IMR-90 (cell line): ENCODE data around the gene ATP13A1. TPM values are rescaled to one million over a fixed set of nuclear protein-coding genes. Genes with fewer than 3 reads are reported as not detected.
A peak's percentile ranks its signal among the peaks of the same experiment; 100 is the strongest.
"Not testable (repeated sequence)": the region's sequence is repeated elsewhere in the genome, so short reads cannot be mapped to it uniquely, and the experiment has no call there.

Experiments
- ATAC-seq: fragments of 200-7000 bp; cut with Tn5 transposase; 2 replicates; pipeline ENCODE4 v1.9.1; 2020; ENCODE audit warnings: low read depth, mild to moderate bottlenecking, moderate library complexity
- BruUV-seq: library from RNA; stranded (reverse); fragments of 400-500 nt; replicated peaks from 2 replicates; lab custom pipeline; 2021; lab: Mats Ljungman, UMichigan
- CTCF ChIA-PET: fragments of 300-600 bp; formaldehyde crosslinking; extraction: SDS; loops from one replicate; lab custom pipeline; 2021; ENCODE audit warnings: antibody characterized with exemption; lab: Yijun Ruan, JAX
- POLR2A ChIA-PET: fragments of 300-600 bp; sonication (Branson Sonifier 250); formaldehyde crosslinking; loops from one replicate; lab custom pipeline; 2022; ENCODE audit warnings: antibody characterized with exemption; ENCODE audit not compliant: unreplicated experiment; lab: Charles Lee
- DNase-seq: peaks from one replicate; pipeline ENCODE4 v3.0.0; 2013
- H2AFZ ChIP-seq: replicated peaks from 2 replicates; pipeline ENCODE3; 2013; ENCODE audit warnings: low read length, mild to moderate bottlenecking; ENCODE audit not compliant: poor library complexity
- H2AK5ac ChIP-seq: 2 replicates; pipeline ENCODE4 v1.6.1; 2013; ENCODE audit warnings: low read depth, low read length, inconsistent platforms
- H2AK9ac ChIP-seq: replicated peaks from 2 replicates; pipeline ENCODE3; 2013; ENCODE audit warnings: mild to moderate bottlenecking, low read depth, low read length, moderate library complexity; ENCODE audit not compliant: poor library complexity
- H2BK120ac ChIP-seq: 2 replicates; pipeline ENCODE4 v1.6.1; 2013; ENCODE audit warnings: low read depth, low read length, inconsistent platforms
- H2BK15ac ChIP-seq: 3 replicates; pipeline ENCODE4 v1.6.1; 2013; ENCODE audit warnings: low read depth, low read length, inconsistent platforms
- H2BK20ac ChIP-seq: 2 replicates; pipeline ENCODE4 v1.6.1; 2013; ENCODE audit warnings: low read depth, mild to moderate bottlenecking, inconsistent platforms, low read length, moderate library complexity
- H2BK5ac ChIP-seq: 2 replicates; pipeline ENCODE4 v1.6.1; 2013; ENCODE audit warnings: mild to moderate bottlenecking, low read depth, low read length, inconsistent platforms; ENCODE audit not compliant: poor library complexity, severe bottlenecking
- H3K14ac ChIP-seq: replicated peaks from 2 replicates; pipeline ENCODE4 v1.6.1; 2013; ENCODE audit warnings: low read depth, low read length, inconsistent platforms
- H3K18ac ChIP-seq: 2 replicates; pipeline ENCODE4 v1.6.1; 2013; ENCODE audit warnings: low read depth, low read length, control low read depth
- H3K23ac ChIP-seq: 2 replicates; pipeline ENCODE4 v1.6.1; 2013; ENCODE audit warnings: low read depth, low read length, inconsistent platforms
- H3K27ac ChIP-seq: 2 replicates; pipeline ENCODE4 v1.5.1; 2013; ENCODE audit warnings: mild to moderate bottlenecking, control low read depth, low read length; ENCODE audit not compliant: insufficient read depth
- H3K27me3 ChIP-seq: 2 replicates; pipeline ENCODE4 v1.6.1; 2013; ENCODE audit warnings: low read length; ENCODE audit not compliant: control insufficient read depth, insufficient read depth
- H3K36me3 ChIP-seq: 2 replicates; pipeline ENCODE4 v1.6.1; 2013; ENCODE audit warnings: low read length, mixed read lengths; ENCODE audit not compliant: control insufficient read depth, insufficient read depth
- H3K4ac ChIP-seq: 2 replicates; pipeline ENCODE4 v1.6.1; 2013; ENCODE audit warnings: low read depth, low read length, inconsistent platforms
- H3K4me1 ChIP-seq: 2 replicates; pipeline ENCODE4 v1.6.1; 2013; ENCODE audit warnings: low read length, mixed read lengths; ENCODE audit not compliant: control insufficient read depth, insufficient read depth
- H3K4me2 ChIP-seq: 2 replicates; pipeline ENCODE4 v1.6.1; 2013; ENCODE audit warnings: low read depth, mild to moderate bottlenecking, control low read depth, low read length, moderate library complexity
- H3K4me3 ChIP-seq: 2 replicates; pipeline ENCODE4 v1.5.1; 2013; ENCODE audit warnings: low read depth, mild to moderate bottlenecking, control low read depth, low read length, moderate library complexity; ENCODE audit not compliant: insufficient read depth
- H3K56ac ChIP-seq: 2 replicates; pipeline ENCODE4 v1.6.1; 2013; ENCODE audit warnings: low read length, inconsistent platforms; ENCODE audit not compliant: insufficient read depth; ENCODE audit errors: extremely low read depth
- H3K79me1 ChIP-seq, 2 experiments: 2 replicates each; pipeline ENCODE4 v1.6.1; 2013; ENCODE audit warnings: low read length in 2 of 2, inconsistent platforms in 1 of 2, low read depth in 1 of 2
- H3K9ac ChIP-seq: 2 replicates; pipeline ENCODE4 v1.6.1; 2013; ENCODE audit warnings: low read depth, low read length, control low read depth
- H3K9me1 ChIP-seq: 2 replicates; pipeline ENCODE4 v1.6.1; 2013; ENCODE audit warnings: low read length, inconsistent platforms; ENCODE audit not compliant: insufficient read depth
- H3K9me3 ChIP-seq: 2 replicates; pipeline ENCODE4 v1.6.1; 2013; ENCODE audit warnings: low read length; ENCODE audit not compliant: control insufficient read depth, insufficient read depth
- H4K20me1 ChIP-seq: 2 replicates; pipeline ENCODE4 v1.6.1; 2013; ENCODE audit warnings: low read length, inconsistent platforms; ENCODE audit not compliant: insufficient read depth
- H4K5ac ChIP-seq: 2 replicates; pipeline ENCODE4 v1.6.1; 2013; ENCODE audit warnings: mild to moderate bottlenecking, low read depth, low read length, control low read depth
- H4K8ac ChIP-seq, 2 experiments: 2 replicates each; pipeline ENCODE4 v1.6.1; 2013; ENCODE audit warnings: low read depth in 2 of 2, low read length in 2 of 2, control low read depth in 1 of 2, inconsistent platforms in 1 of 2
- H4K91ac ChIP-seq: 2 replicates; pipeline ENCODE4 v1.6.1; 2013; ENCODE audit warnings: low read depth, low read length, inconsistent platforms; ENCODE audit not compliant: insufficient read depth
- CEBPB ChIP-seq: IDR thresholded peaks from 2 replicates; pipeline ENCODE4 v1.6.1; 2012; ENCODE audit warnings: low read depth, low read length, improper control_type of control experiment
- FOS ChIP-seq: fragments of 150-350 bp; IDR thresholded peaks from 2 replicates; pipeline ENCODE4 v1.6.1; 2016; ENCODE audit warnings: low read depth, low read length
- MAZ ChIP-seq: IDR thresholded peaks from 2 replicates; pipeline ENCODE4 v1.6.1; 2012; ENCODE audit warnings: low read depth, mild to moderate bottlenecking, low read length, improper control_type of control experiment, moderate library complexity, borderline replicate concordance
- RAD21 ChIP-seq: IDR thresholded peaks from 2 replicates; pipeline ENCODE4 v1.6.1; 2012; ENCODE audit warnings: low read length, improper control_type of control experiment
- RCOR1 ChIP-seq: IDR thresholded peaks from 2 replicates; pipeline ENCODE4 v1.6.1; 2012; ENCODE audit warnings: mild to moderate bottlenecking, low read length, improper control_type of control experiment; ENCODE audit not compliant: insufficient replicate concordance
- RFX5 ChIP-seq: IDR thresholded peaks from 2 replicates; pipeline ENCODE4 v1.8.0; 2012; ENCODE audit warnings: low read depth, mild to moderate bottlenecking, low read length, moderate library complexity
- WGBS, 2 experiments: methylation state at CpG; one replicate each; pipeline versions ENCODE4 v1.1.5 to v1.1.7; 2013; ENCODE audit warnings: missing lambda C conversion rate in 2 of 2; ENCODE audit not compliant: insufficient read length in 1 of 2; ENCODE audit errors: extremely low coverage in 2 of 2; 5-methylcytosine and 5-hydroxymethylcytosine counted together
- dilution Hi-C: fragments of 300-500 bp; cut with HindIII; formaldehyde crosslinking; loops from one replicate; pipeline ENCODE4 v1.14.3; 2018; ENCODE audit warnings: low sequenced_read_pairs; ENCODE audit not compliant: unreplicated experiment
- in situ Hi-C: fragments of 300-500 bp; cut with MboI; formaldehyde crosslinking; loops from 3 replicates; pipeline ENCODE4 v1.14.3; 2019; ENCODE audit warnings: low sequenced_read_pairs, inconsistent platforms, mixed read lengths
- intact Hi-C: fragments of 100-400 bp; cut with micrococcal nuclease; formaldehyde crosslinking; loops from 2 replicates; pipeline ENCODE4 v1.10.0; 2022
- polyA plus RNA-seq, 3 experiments: library from polyadenylated mRNA; depleted of rRNA; stranded (reverse); fragments of >200 nt; gene quantifications; 2 replicates each; pipeline ENCODE4 v1.2.3, GENCODE V29; 2012; ENCODE audit warnings: low replicate concordance in 1 of 3
- total RNA-seq: library from RNA; depleted of rRNA; stranded (reverse); fragments of >200 nt; gene quantifications from 2 replicates; pipeline ENCODE4 v1.2.3, GENCODE V29; 2012

The ATP13A1 gene
- total and polyA plus RNA-seq, 2 of the 4 experiments (the other 2 are of a cell fraction), result 13.3 to 43.8 TPM

DNA sequence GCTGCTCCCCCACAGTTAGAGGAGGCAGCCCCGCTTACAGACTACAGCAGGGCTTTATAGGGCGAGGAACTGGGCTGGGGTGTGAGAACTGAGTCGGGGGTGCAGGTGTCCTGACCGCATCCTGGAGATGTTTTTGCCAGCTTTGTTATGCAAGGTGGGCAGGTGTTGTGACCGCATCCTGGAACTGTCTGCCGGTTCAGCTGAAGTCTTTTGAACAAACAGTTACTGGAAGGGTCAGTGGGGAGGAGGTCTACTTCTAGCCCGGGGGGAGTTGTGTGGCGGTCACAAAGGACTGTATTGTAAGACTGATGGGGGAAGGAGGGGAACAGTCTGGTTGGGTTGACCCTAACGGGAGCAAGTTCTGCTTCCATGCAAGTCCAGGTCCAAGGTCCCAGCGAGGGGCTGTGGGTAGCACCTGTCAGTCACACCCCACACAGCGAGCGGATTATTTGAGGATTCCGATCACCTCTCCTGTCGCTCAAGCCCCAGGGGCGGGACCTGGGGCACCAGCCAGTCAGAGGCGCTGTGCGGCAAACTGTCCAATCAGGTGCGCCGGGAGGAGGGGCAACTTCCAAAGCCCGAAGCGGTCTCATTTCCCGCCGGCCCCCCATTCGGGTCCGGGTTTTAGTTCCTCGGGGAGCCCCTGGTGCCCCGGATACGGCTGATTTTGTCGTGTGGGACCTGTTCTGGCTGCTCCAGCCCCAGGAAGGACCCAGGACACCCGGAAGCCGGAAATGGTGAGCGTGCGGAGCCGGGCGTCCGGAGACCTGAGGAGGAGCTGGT lies 4.9 kb upstream of the ATP13A1 start, which contains the start of gene ZNF101:
TSS of gene ZNF101 (plus strand) at position 610 of the 783 bp plus-strand sequence. CDS start at position 735, 125 bp downstream.
- Histone ChIP-seq H3K9me1 (peaks cover 4% of the 10 kb centered on the region; the same call in 1 of the 2 replicates), H3K14ac (no peak within 1 kb of the TSS; the same call in 1 of the 2 replicates), H2AFZ (peak within 1 kb of the TSS; percentile 97), H2BK5ac (peak within 1 kb of the TSS; percentile 0), H4K20me1 (no peaks in the 10 kb centered on the region), H3K4me1 (peaks cover 4% of the 10 kb centered on the region; the same call in 1 of the 2 replicates), H3K4ac (peak within 1 kb of the TSS; percentile 42), H3K9ac (peak within 1 kb of the TSS; percentile 34), H3K27me3 (no peaks in the 10 kb centered on the region), H3K4me3 (peak within 1 kb of the TSS; percentile 63), H2BK15ac (no peak within 1 kb of the TSS), H2BK120ac (no peak within 1 kb of the TSS), H3K23ac (peak within 1 kb of the TSS; percentile 51), H3K18ac (no peak within 1 kb of the TSS), H3K4me2 (peak within 1 kb of the TSS; percentile 97), H3K27ac (peak within 1 kb of the TSS; percentile 34), H3K79me1 (peaks cover 12% of the 10 kb centered on the region in 2 experiments; a peak in 2 of 4 replicates), H2BK20ac (no peak within 1 kb of the TSS), H2AK5ac (no peak within 1 kb of the TSS), H3K56ac (no peak within 1 kb of the TSS), H4K5ac (peak within 1 kb of the TSS; percentile 73), H4K8ac (peak within 1 kb of the TSS; percentile 64 to 91), H3K9me3 (no peaks in the 10 kb centered on the region), H3K36me3 (no peaks in the 10 kb centered on the region), H4K91ac (peak within 1 kb of the TSS; percentile 10; the same call in 1 of the 2 replicates), H2AK9ac (peak within 1 kb of the TSS; percentile 91)
- CTCF ChIA-PET, result no interaction called here
- in situ Hi-C loops, result no loop called here
- 3% methylated on average over 28 of the region's 36 CpGs; no CpG with 5 or more reads in 1 of the 2 experiments for WGBS, 2 experiments
- intact Hi-C loops, result loop anchor here (2.0 kb wide), 1 partner anchor 290 kb away; no protein-coding TSS in a partner anchor
- DNase-seq, result peak; percentile 85
- dilution Hi-C loops, result no loop called here
- BruUV-seq, result no TSS peak
- TF ChIP-seq CEBPB, result no peak
- peak; percentile 42; the same call in 1 of the 2 replicates for TF ChIP-seq FOS
- no peak for TF ChIP-seq RCOR1
- no peak for TF ChIP-seq RAD21
- peak; percentile 32; the same call in 1 of the 2 replicates for TF ChIP-seq MAZ
- TF ChIP-seq RFX5, result no peak
- ATAC-seq, result peak; percentile 81
- POLR2A ChIA-PET, result no interaction called here

DNA sequence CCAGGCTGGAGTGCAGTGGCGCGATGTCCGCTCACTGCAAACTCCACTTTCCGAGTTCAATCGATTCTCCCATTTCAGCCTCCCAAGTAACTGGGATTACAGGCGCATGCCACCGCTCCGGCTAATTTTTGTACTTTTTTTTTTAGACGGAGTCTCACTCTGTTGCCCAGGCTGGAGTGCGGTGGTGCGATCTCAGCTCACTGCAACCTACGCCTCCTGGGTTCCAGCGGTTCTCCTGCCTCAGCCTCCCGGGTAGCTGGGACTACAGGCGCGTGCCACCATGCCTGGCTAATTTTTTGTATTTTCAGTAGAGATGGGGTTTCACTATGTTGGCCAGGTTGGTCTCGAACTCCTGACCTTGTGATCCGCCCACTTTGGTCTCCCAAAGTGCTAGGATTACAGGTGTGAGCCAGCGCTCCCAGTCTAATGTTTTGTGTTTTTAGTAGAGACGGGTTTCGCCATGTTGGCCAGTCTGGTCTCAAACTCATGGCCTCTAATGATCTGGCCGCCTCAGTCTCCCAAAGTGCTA lies 2.0 kb upstream of the ATP13A1 start:
- intact Hi-C loops, H2BK5ac ChIP-seq, H3K56ac ChIP-seq, H2AK5ac ChIP-seq, in situ Hi-C loops, H3K18ac ChIP-seq, H3K4me2 ChIP-seq, H3K23ac ChIP-seq, POLR2A ChIA-PET, H3K36me3 ChIP-seq, DNase-seq, H2BK120ac ChIP-seq, H3K14ac ChIP-seq, BruUV-seq, H2BK20ac ChIP-seq, H4K8ac ChIP-seq, ATAC-seq, H2AK9ac ChIP-seq, H2BK15ac ChIP-seq, H3K9ac ChIP-seq, H3K27me3 ChIP-seq, H3K4me3 ChIP-seq, H4K5ac ChIP-seq, H3K27ac ChIP-seq, H3K4ac ChIP-seq, H4K91ac ChIP-seq, dilution Hi-C loops, H2AFZ ChIP-seq, H3K9me3 ChIP-seq: not testable (repeated sequence)
- H3K9me1 ChIP-seq, result peaks cover 19% of the 10 kb centered on the region
- H3K4me1 ChIP-seq, result peaks cover 12% of the 10 kb centered on the region
- peaks cover 22% of the 10 kb centered on the region for H4K20me1 ChIP-seq
- 96% methylated on average over 10 of the region's 22 CpGs; no CpG with 5 or more reads in 1 of the 2 experiments for WGBS, 2 experiments
- H3K79me1 ChIP-seq, result peaks cover 23 to 37% of the 10 kb centered on the region in 2 experiments
- CTCF ChIA-PET, result interaction anchor here (0.7 kb wide), 1 partner anchor 1419 kb away, joined by 3 read pairs; no protein-coding TSS in a partner anchor
